C4-2B (cell line): Measurements from ENCODE around the gene BCLAF1.

Source experiments
- H3K27ac ChIP-seq: fragments of 450-650 bp; 2 replicates; pipeline ENCODE4 v1.5.1; 2017
- CTCF ChIP-seq: fragments of 450-650 bp; conservative IDR thresholded peaks from 2 replicates; pipeline ENCODE4 v1.5.1; 2017; ENCODE audit warnings: mild to moderate bottlenecking
- ZFX ChIP-seq: fragments of 450-650 bp; IDR thresholded peaks from 2 replicates; pipeline ENCODE4 v1.6.1; 2017

BCLAF1 gene

GRCh38 chr6:136289579-136290409 lies at the start of gene BCLAF1:
Gene BCLAF1 (minus strand): TSS chr6:136289846. CDS start chr6:136279866, 9,980 bp downstream.
- peak; percentile 36; the same call in 1 of the 2 replicates for TF ChIP-seq ZFX
- TF ChIP-seq CTCF: no peak
- peak within 1 kb of the TSS; percentile 97 for H3K27ac ChIP-seq

GRCh38 chr6:136338486-136338885 lies 48.8 kb upstream of the BCLAF1 start:
- no peak overlapping the region; the same call in 1 of the 2 replicates for H3K27ac ChIP-seq
- TF ChIP-seq CTCF (peak; percentile 22), ZFX (no peak)

GRCh38 chr6:136337606-136338005 lies 48.0 kb upstream of the BCLAF1 start:
- TF ChIP-seq ZFX (no peak), CTCF (no peak)
- no peak overlapping the region for H3K27ac ChIP-seq

- H3K27ac ChIP-seq: no peak overlapping the region
- no peak for TF ChIP-seq CTCF
Observed at GRCh38 chr6:136337121-136337520, 47.5 kb upstream of the BCLAF1 start.

GRCh38 chr6:136335736-136336363 lies 46.2 kb upstream of the BCLAF1 start:
- no peak for TF ChIP-seq CTCF
- no peak for TF ChIP-seq ZFX
- no peak overlapping the region for H3K27ac ChIP-seq

- TF ChIP-seq ZFX: no peak
- TF ChIP-seq CTCF: peak; percentile 22; the same call in 1 of the 2 replicates
- no peak overlapping the region for H3K27ac ChIP-seq
Observed at GRCh38 chr6:136334853-136335252, 45.2 kb upstream of the BCLAF1 start.

- TF ChIP-seq ZFX: no peak
- no peak for TF ChIP-seq CTCF
- no peak overlapping the region for H3K27ac ChIP-seq
Observed at GRCh38 chr6:136334465-136334846, 44.8 kb upstream of the BCLAF1 start.
